Omental fat pad (tissue), 4 donors: Measurements from ENCODE around the gene CHRNA9. TPM values are rescaled to one million over a fixed set of nuclear protein-coding genes. Genes with fewer than 3 reads are reported as not detected.

Source experiments
- ATAC-seq: fragments of 150-250 bp; one replicate; pipeline ENCODE4 v1.9.1; 2016; ENCODE audit warnings: mild to moderate bottlenecking, moderate library complexity; ENCODE audit not compliant: low FRiP score
- DNase-seq: peaks from one replicate; pipeline ENCODE4 v3.0.0-alpha.2; 2019; ENCODE audit warnings: low spot score
- total RNA-seq, 4 donors: library from RNA; depleted of rRNA; stranded (reverse); fragments of >200 nt; gene quantifications; one replicate each; pipeline ENCODE4 v1.1.0, GENCODE V29; 2016
- TF ChIP-seq, protein P1 (sequence below), 3 donors: fragments of 450-650 bp; IDR thresholded peaks; one replicate each; pipeline ENCODE4 v1.5.1; 2016 to 2017; ENCODE audit warnings: antibody characterized with exemption in 3 of 3, mild to moderate bottlenecking in 3 of 3, moderate library complexity in 2 of 3

Gene CHRNA9
- total RNA-seq, 4 donors from 2014 or later = not detected

DNA sequence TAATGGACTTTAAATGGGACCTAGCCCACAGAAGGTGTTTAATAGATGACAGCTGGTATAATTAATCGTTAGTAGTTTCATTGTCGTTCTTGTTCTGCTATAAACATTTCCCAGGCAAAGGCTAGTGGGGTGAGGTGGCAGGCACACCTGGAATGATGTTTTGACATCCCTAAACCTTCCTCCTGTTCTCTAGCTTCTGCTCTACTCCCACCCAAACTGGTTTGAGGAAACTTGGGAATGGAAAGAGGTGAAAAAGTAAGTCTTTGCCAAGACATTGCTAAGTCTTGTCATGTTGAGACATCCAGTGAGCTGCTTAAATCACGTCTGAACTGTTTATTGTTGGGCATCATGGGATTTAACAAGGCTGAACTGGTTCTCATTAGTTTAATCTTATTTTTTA, 37.5 kb downstream of the CHRNA9 start:
- DNase-seq = no peak
- TF ChIP-seq, protein P1, sequence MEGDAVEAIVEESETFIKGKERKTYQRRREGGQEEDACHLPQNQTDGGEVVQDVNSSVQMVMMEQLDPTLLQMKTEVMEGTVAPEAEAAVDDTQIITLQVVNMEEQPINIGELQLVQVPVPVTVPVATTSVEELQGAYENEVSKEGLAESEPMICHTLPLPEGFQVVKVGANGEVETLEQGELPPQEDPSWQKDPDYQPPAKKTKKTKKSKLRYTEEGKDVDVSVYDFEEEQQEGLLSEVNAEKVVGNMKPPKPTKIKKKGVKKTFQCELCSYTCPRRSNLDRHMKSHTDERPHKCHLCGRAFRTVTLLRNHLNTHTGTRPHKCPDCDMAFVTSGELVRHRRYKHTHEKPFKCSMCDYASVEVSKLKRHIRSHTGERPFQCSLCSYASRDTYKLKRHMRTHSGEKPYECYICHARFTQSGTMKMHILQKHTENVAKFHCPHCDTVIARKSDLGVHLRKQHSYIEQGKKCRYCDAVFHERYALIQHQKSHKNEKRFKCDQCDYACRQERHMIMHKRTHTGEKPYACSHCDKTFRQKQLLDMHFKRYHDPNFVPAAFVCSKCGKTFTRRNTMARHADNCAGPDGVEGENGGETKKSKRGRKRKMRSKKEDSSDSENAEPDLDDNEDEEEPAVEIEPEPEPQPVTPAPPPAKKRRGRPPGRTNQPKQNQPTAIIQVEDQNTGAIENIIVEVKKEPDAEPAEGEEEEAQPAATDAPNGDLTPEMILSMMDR (IDR thresholded peaks at IDR 0.05) = no peak
- ATAC-seq = no peak

DNA sequence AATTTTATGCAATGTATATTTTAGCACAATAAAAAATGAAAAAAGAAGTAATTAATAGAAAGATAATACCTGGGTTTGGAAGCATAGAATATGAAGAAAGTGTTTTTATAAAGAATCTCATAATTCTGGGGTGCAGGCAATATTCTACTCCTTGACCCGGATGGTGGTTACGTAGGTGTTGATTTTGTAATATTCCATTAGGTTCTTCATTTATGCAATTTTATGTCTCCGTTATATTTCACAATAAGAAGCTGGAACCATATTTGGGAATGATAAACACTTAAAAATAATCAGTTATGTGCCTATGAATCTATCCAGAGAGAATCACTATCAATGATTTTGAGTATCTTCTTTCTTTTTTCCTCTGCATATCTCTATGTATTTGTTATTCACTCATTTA, 38.5 kb downstream of the CHRNA9 start:
- DNase-seq (no peak), ATAC-seq (no peak)
- TF ChIP-seq, protein P1 (IDR thresholded peaks at IDR 0.05) = no peak

DNA sequence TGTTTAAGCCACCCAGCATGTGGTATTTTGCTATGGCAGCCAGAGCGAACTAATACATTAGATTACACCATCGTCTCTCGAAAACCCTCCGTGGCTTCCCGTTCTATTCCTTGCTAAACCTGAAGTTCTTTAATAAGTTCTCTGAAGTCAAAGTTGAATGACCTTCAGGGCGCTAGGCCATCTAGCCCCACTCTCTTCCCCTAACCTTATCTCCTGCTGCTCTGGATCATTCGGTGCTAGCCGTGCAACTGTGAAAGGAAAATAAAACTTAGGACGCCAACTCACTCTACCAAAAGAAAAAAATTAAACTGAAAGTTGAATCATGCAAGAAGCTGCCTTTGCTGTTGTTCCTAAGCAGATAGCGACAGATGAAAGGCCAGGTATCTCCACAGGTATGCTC, 40.0 kb downstream of the CHRNA9 start:
- TF ChIP-seq, protein P1 (IDR thresholded peaks at IDR 0.05) = no peak
- no peak for ATAC-seq
- no peak for DNase-seq

DNA sequence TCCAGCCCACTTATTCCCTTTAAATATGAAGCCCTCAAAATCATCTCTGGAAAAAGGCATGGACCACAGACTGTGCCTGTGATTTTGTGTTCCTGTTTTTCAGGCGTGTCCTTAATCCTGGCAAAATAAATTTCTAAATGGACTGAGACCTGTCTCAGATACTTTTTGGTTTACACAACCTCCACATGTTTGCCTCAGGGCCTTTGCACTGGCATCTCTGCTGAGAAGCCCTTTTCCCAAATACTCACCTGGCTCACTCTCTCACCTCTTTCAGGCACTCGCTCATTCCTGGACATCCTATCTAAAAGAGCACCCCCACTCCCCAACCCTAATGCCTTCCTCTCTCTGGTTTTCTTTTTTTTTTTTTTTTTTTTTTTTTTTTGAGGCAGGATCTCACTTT, 40.5 kb downstream of the CHRNA9 start:
- DNase-seq (no peak), ATAC-seq (no peak)
- TF ChIP-seq, protein P1 (IDR thresholded peaks at IDR 0.05) = no peak

DNA sequence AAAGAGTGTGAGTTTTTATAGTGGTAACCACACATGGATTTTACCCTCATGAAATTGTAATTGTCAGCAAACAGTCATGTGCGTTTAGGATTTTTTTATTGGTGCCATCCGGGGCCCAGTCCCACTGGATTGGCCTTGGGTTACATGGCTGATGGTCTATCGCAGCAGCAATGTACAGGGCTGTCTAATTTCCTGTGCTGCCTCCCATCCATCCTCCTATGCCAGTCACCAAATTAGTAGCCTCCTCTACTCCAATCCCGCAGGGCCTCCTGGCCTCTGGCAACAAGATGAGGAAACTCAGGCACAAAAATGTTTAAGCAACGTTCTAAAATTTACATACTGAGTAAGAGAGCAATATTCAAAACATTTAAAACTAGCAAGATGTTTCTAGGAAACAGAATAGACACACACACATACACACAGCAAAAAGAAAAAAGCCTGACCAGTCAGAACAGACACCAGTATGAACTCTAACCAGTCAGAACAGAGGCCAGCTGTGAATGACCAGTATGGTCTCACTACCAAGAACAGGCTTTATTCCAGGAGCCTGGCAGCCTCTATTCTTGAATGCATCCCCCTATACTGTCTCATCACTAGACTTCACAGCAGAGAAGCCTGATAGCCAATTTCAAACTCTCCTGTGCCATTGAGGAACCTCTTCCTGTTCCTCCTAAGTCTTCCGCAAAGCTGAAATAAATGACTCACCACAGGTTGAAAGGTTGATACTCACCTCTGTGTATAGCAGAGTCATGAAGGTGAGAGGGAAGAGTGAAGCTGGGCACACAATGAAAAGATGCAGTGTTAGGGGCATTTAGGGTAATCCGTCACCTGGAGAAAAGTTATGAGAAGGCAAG, 42.6 kb downstream of the CHRNA9 start:
- TF ChIP-seq, protein P1 (IDR thresholded peaks at IDR 0.05) = no peak
- ATAC-seq = no peak
- DNase-seq = no peak

DNA sequence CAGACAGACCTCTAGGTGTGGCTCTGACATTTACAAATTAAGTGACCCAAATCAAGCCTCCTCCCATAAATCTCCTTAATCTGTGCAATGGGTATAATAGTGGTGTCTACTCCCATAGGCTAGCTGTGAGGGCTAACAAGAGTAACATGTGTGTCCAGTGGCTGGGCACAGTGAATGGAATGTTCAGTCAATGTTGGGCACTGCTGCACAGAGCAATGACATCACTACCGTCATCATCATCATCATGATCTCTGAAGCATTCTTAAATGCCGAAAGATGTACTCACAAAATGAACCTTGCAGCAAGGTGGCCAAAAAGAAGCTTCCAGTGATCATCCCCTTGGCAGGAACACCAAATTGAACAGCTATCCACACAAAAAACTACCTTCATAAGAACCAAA, 43.5 kb downstream of the CHRNA9 start:
- TF ChIP-seq, protein P1 (IDR thresholded peaks at IDR 0.05) = no peak
- no peak for ATAC-seq
- DNase-seq = no peak

DNA sequence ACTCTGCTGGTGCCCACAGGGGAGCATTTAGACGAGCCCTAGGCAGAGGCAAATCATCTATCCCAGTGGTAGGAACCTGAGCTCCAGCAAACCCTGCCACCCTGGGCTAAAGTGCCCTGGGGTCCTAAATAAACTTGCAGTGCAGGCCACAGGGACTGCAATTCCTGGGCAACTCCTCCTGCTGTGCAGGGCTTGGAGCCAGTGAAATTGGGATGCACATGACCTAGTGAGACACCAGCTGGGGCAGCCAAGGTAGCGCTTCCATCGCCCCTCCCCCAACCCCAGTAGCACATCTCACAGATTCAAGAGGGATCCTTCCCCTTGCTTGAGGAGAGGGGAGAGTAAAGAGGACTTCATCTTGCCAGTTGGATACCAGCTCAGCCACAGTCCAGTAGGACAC, 44.1 kb downstream of the CHRNA9 start:
- TF ChIP-seq, protein P1 (IDR thresholded peaks at IDR 0.05) = no peak
- ATAC-seq (no peak), DNase-seq (no peak)
